ENCODE data around the gene C9orf50. TPM values are rescaled to one million over a fixed set of nuclear protein-coding genes. Genes with fewer than 3 reads are reported as not detected.

Gene C9orf50
- polyA plus RNA-seq, 1 experiment: 0.20 TPM

GRCh38 chr9:129586685-129587084 lies 34.2 kb downstream of the C9orf50 start:
- no peak for DNase-seq (ENCODE audit: low read depth)
- Histone ChIP-seq H3K27me3 (ENCODE audit: control insufficient read depth, insufficient read depth, low read length) (no peaks in the 10 kb centered on the region), H3K36me3 (ENCODE audit: control insufficient read depth, insufficient read depth, low read length) (no peaks in the 10 kb centered on the region), H3K4me3 (ENCODE audit: low read depth, low read length) (no peak overlapping the region)
- no peak for TF ChIP-seq CTCF (IDR thresholded peaks at IDR 0.05; ENCODE audit: insufficient read depth, low read depth, low read length)
- POLR2A ChIA-PET: interaction anchor here (0.6 kb wide), 2 partner anchors 32 to 126 kb away, joined by 3 to 9 read pairs; no protein-coding TSS in a partner anchor
- CTCF ChIA-PET: interaction anchor here (0.6 to 1.6 kb wide), 2 partner anchors 10 to 263 kb away, joined by 3 to 9 read pairs; no protein-coding TSS in a partner anchor

- no peak for DNase-seq (ENCODE audit: low read depth)
- no peaks in the 10 kb centered on the region for H3K36me3 ChIP-seq (ENCODE audit: control insufficient read depth, insufficient read depth, low read length)
- no peak overlapping the region for H3K4me3 ChIP-seq (ENCODE audit: low read depth, low read length)
- CTCF ChIA-PET: interaction anchor here (0.6 to 1.6 kb wide), 2 partner anchors 10 to 263 kb away, joined by 3 to 9 read pairs; no protein-coding TSS in a partner anchor
- POLR2A ChIA-PET: interaction anchor here (0.6 kb wide), 2 partner anchors 32 to 126 kb away, joined by 3 to 9 read pairs; no protein-coding TSS in a partner anchor
- no peak for TF ChIP-seq CTCF (IDR thresholded peaks at IDR 0.05; ENCODE audit: insufficient read depth, low read depth, low read length)
- H3K27me3 ChIP-seq (ENCODE audit: control insufficient read depth, insufficient read depth, low read length): no peaks in the 10 kb centered on the region
These were observed 34.7 kb downstream of the C9orf50 start for GRCh38 chr9:129586245-129586644.

GRCh38 chr9:129585352-129585751 lies 35.5 kb downstream of the C9orf50 start:
- CTCF ChIA-PET: interaction anchor here (1.1 kb wide), 1 partner anchor 15 kb away, joined by 3 read pairs; no protein-coding TSS in a partner anchor
- H3K4me3 ChIP-seq (ENCODE audit: low read depth, low read length): no peak overlapping the region

GRCh38 chr9:129584136-129584535 lies 36.8 kb downstream of the C9orf50 start:
- no peaks in the 10 kb centered on the region for H3K36me3 ChIP-seq (ENCODE audit: control insufficient read depth, insufficient read depth, low read length)
- H3K4me3 ChIP-seq (ENCODE audit: low read depth, low read length): no peak overlapping the region
- TF ChIP-seq CTCF (IDR thresholded peaks at IDR 0.05; ENCODE audit: insufficient read depth, low read depth, low read length): no peak
- no peak for DNase-seq (ENCODE audit: low read depth)
- CTCF ChIA-PET: interaction anchor here (0.9 to 1.6 kb wide), 4 partner anchors 9 to 13 kb away, joined by 4 read pairs; no protein-coding TSS in a partner anchor
- H3K27me3 ChIP-seq (ENCODE audit: control insufficient read depth, insufficient read depth, low read length): no peaks in the 10 kb centered on the region
- POLR2A ChIA-PET: no interaction called here

More at GRCh38 chr9:129585352-129585751, 35.5 kb downstream of the C9orf50 start:
- no peak for DNase-seq (ENCODE audit: low read depth)
- H3K27me3 ChIP-seq (ENCODE audit: control insufficient read depth, insufficient read depth, low read length): no peaks in the 10 kb centered on the region
- TF ChIP-seq CTCF (IDR thresholded peaks at IDR 0.05; ENCODE audit: insufficient read depth, low read depth, low read length): no peak
- POLR2A ChIA-PET: no interaction called here
- H3K36me3 ChIP-seq (ENCODE audit: control insufficient read depth, insufficient read depth, low read length): no peaks in the 10 kb centered on the region

GRCh38 chr9:129583308-129584038 lies 37.4 kb downstream of the C9orf50 start:
- no peak for TF ChIP-seq CTCF (IDR thresholded peaks at IDR 0.05; ENCODE audit: insufficient read depth, low read depth, low read length)
- Histone ChIP-seq H3K4me3 (ENCODE audit: low read depth, low read length) (no peak overlapping the region), H3K36me3 (ENCODE audit: control insufficient read depth, insufficient read depth, low read length) (no peaks in the 10 kb centered on the region), H3K27me3 (ENCODE audit: control insufficient read depth, insufficient read depth, low read length) (no peaks in the 10 kb centered on the region)
- ChIA-PET POLR2A (interaction anchor here (0.5 kb wide), 1 partner anchor 12 kb away, joined by 4 read pairs; no protein-coding TSS in a partner anchor), CTCF (interaction anchor here (0.9 to 1.6 kb wide), 4 partner anchors 8 to 13 kb away, joined by 4 read pairs; no protein-coding TSS in a partner anchor)
- no peak for DNase-seq (ENCODE audit: low read depth)

Data from BJ (cell line).